NCI-H1417 (cell line): ENCODE measurements around the gene PLCXD3.
"Not testable (repeated sequence)": the region's sequence is repeated elsewhere in the genome, so short reads cannot be mapped to it uniquely, and the experiment has no call there.

Experiments
- DNase-seq, 3 experiments: peaks; one replicate each; lab custom pipeline; 2025; lab: John Stamatoyannopoulos, UW

PLCXD3 gene

DNA sequence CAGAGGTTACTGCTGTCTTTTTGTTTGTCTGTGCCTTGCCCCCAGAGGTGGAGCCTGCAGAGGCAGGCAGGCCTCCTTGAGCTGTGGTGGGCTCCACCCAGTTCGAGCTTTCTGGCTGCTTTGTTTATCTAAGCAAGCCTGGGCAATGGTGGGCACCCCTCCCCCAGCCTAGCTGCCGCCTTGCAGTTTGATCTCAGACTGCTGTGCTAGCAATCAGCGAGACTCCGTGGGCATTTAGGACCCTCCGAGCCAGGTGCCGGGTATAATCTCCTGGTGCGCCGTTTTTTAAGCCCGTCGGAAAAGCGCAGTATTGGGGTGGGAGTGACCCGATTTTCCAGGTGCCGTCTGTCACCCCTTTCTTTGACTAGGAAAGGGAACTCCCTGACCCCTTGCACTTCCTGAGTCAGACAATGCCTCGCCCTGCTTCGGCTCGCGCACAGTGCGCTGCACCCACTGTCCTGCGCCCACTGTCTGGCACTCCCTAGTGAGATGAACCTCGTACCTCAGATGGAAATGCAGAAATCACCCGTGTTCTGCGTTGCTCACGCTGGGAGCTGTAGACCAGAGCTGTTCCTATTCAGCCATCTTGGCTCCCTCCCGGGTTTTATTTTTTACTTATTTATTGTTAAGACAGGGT is 16.8 kb downstream of the PLCXD3 start:
- not testable (repeated sequence) for DNase-seq

- DNase-seq, result no peak
Observed at GRCh38 chr5:41485533-41485932, 24.9 kb downstream of the PLCXD3 start.

DNA sequence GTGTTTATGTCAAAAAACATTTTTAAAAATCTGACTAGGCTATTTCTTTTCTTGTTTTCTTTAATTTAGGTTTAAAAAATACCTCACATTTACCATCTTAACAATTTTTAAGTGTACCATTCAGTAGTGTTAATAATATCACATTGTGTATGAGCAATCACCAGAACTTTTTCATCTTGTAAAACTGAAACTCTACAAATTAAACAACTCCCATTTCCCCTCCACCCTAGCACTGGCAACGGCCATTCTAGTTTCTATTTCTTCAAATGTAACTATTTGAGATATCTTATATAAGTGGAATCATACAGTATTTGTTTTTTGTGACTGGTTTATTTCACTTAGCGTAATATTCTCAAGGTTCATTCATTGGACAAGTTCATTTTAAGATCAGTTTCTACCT is 27.7 kb downstream of the PLCXD3 start:
- no peak for DNase-seq

GRCh38 chr5:41482173-41482572 is 28.2 kb downstream of the PLCXD3 start:
- DNase-seq, result no peak

- not testable (repeated sequence) for DNase-seq
Observed at GRCh38 chr5:41471571-41472208, 38.7 kb downstream of the PLCXD3 start.

- no peak for DNase-seq
Observed at GRCh38 chr5:41465493-41466171, 44.8 kb downstream of the PLCXD3 start.

GRCh38 chr5:41459557-41459956 is 50.8 kb downstream of the PLCXD3 start:
- DNase-seq, result no peak

GRCh38 chr5:41457094-41457493 is 53.3 kb downstream of the PLCXD3 start:
- DNase-seq, result no peak

DNA sequence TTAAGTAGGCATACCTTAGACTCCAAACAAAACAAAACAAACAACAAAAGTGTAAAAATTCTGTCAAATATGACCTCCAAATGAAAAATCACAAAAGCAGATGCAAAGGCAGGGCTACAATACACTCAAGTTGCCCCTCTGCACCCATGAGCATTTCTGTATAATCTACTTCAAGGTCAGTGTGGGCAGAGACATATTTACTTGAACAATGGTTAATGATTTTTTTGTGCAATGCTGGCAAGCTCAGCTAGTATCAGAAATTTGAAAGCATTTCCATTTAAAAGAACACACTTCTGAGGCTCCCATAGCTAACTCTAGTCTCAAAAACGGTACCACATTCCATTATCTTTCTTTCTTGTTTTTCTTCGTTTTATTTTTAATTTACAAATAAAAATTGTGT is 57.9 kb downstream of the PLCXD3 start:
- DNase-seq, result no peak

DNA sequence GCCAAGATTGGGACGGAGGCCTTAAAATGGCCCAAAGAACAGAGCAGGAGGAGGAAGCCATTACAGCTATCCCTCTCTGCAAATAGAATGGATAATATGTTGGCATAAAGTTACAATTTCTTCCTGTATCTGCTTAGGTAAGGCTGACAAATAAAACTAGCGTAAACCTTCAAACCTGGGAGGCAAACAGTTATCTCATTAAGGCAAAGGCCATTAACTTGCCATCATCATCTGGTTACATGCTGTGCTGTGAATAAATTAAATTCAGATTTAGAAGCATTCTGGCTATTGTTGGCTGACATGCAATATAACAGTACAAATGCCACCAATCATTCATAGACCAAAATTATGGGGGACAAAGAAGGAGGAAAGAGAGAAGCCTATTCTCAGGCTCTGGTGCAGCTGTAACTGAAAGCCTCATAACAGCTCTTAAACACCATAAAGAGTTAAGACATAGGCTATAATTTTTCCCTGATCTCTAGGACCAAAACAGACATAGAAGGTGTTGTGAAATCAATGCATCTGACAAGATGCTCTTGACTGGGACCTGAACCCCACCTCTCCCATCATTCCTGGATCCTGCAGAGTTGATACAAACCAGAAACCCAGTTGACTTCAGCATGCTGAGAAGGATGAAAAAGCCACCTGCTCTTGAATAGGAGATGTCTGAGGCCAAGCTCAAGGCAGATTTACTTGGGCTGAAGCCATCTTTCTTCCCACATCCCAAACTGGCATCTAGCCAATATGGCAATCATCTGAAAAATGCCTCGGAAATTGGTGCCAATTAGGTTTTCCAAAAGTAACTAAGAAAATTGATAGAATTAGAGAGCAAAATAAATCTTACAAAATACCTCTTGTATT is 62.5 kb downstream of the PLCXD3 start:
- peak in 2 of 3 experiments; percentile 22 to 85 for DNase-seq

DNA sequence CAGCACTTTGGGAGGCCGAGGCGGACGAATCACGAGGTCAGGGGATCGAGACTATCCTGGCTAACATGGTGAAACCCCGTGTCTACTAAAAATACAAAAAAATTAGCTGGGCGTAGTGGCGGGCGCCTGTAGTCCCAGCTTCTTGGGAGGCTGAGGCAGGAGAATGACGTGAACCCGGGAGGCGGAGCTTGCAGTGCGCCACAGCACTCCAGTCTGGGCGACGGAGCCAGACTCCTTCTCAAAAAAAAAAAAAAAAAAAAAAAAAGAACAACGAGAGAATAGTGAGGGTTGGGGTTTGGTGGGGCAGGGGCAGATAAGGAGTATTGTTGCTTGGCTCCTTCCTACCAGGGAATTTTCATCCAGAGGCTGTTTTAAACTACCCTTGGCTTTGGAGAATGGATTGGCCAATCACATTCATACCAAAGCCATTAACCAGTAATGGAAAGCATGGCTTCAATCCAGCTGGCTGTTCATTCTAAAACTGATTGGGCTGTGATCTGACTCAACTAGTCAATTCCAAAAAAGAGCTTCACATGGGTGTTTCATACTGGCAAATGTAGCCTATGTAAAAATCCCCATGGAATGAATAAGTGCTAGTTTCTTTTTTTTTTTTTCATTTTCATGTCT is 64.4 kb downstream of the PLCXD3 start:
- DNase-seq, result no peak

DNA sequence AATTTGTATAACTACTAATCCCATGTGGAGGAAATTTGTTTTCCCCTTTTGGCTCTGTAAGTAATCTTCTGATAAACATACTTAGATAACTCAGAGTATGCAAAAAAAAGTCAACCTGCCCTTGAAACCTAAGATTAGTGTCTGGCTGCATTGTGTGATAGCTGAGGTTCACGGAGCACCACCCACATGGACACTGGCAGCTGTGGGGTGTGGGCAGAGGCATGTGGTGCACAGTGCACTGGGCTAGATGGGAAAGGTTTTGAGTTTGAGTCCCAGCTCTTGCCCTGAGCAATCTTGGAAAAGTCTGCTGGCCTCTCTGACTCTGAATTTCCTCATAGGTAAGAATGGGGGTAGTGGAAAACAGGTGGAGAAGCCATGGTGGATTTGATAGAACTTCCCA is 75.1 kb downstream of the PLCXD3 start:
- no peak for DNase-seq

GRCh38 chr5:41433552-41434181 is 76.7 kb downstream of the PLCXD3 start:
- DNase-seq, result no peak

DNA sequence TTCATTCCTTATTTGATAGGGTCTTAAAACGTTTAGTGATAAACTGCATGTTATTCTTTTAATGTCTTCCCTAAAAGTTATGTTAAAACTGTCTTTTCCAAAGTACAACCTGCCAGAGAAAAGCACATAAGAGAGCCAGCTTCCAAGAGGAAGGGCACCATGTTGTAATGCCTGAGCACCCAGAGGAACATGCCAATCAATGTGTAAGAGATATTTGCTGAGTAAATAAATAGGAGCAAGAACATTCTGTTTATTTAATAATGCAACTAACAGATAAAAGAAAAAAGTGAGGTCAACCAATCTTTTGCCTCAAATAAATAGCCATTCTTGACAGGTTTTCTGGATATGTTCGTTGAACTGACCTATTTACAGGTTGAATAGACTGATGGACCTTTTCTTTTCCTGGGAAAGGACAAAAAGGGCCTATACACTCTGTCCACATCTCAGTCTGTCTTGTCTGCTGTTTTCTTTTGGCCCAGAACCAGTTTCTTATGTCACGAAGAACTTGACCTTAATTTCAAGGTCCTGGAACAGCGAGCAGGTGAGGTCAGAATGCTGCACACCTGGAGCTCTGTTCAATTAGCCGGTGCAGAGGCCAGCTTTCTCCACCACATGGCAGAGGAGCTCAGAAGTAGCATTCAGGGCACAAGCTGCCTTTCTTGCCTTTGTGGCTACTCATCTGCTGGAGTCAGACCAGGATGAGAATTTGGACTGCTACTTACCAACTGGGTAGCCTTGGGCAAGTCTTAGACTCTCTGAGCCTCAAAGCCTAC is 77.7 kb downstream of the PLCXD3 start:
- no peak for DNase-seq

DNA sequence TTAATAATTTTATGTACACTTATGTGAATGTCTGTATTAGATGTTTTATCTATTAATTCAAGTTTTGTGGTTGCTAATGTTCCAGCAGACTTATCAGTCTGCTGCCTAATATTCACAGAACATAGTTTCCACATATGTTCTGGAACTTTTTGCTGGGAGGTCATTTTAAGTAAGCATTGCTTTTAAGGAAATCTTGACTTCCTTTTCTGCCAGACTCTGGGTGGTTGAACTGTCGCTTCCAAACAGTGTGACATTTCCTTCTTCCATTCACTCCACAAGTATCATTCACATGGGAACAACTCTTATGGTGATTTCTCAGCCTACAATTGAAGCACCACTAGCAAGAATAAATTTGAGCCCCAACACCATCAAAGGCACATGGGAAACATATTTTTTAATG is 82.9 kb downstream of the PLCXD3 start:
- DNase-seq, result no peak

- no peak for DNase-seq
Observed at GRCh38 chr5:41425736-41426135, 84.7 kb downstream of the PLCXD3 start.

DNA sequence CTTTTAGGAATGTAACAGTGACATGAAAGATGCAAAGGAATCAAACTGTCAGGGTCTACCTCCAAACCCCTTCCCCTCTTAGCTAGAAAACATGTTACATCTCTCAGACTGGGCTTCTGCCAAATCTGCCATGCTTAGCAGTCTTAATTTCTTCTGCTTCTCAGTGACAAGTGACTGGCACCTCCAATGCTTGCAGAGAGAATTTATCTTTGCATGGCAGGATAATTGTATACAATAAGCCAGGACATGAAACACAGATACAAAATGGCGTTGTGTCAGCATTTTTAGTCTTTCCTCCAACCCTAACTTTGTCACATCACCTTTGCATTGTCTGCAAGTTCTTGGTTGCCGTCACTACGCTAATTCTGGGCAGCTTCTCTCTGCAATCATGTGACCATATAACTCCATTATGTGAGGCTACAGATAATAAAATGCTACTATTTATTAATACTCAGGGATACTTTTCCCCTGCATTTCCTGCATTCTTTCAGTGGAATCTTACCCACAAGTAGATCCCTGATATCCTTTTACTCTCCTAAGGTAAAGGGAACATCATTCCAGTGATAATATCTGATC is 89.8 kb downstream of the PLCXD3 start:
- DNase-seq, result no peak

GRCh38 chr5:41418220-41419031 is 92.0 kb downstream of the PLCXD3 start:
- DNase-seq, result no peak

DNA sequence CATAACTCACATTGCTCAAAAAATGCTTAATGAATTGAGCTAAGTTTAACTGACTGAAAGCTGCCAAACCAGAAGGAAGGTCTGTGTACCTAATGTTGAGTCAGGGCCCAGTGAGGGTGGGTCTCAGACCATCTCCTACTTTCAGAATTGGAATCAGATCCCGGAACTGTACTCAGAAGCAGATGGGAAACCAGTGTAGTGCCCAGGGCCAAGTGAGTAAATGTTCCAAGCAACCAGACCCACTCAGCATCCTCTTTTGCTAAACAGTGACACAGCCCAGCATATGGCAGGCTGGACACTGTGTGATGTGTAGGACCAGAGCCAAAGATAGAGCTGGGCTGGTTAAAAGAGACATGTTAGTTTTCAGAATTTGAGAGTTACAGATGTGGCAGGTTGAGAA is 94.1 kb downstream of the PLCXD3 start:
- no peak for DNase-seq

GRCh38 chr5:41415242-41415641 is 95.2 kb downstream of the PLCXD3 start:
- no peak for DNase-seq
